Mesenchymal stem cell (in vitro differentiated cells and primary cell): Measurements from ENCODE around the gene SLC6A3.

Experiments used
- DNase-seq: peaks from one replicate; pipeline ENCODE4 v3.0.0-alpha.2; 2013
- H2AFZ ChIP-seq: one replicate; pipeline ENCODE4 v1.6.1; 2013; ENCODE audit warnings: low read depth, mild to moderate bottlenecking, control low read depth, inconsistent platforms, low read length, moderate library complexity
- H2AK5ac ChIP-seq: 2 replicates; pipeline ENCODE4 v1.6.1; 2013; ENCODE audit warnings: low read length, moderate library complexity, mild to moderate bottlenecking, inconsistent platforms; ENCODE audit not compliant: severe bottlenecking
- H2BK120ac ChIP-seq: one replicate; pipeline ENCODE4 v1.6.1; 2013; ENCODE audit warnings: low read depth, mild to moderate bottlenecking, inconsistent platforms, low read length, moderate library complexity
- H2BK12ac ChIP-seq, 2 experiments: one replicate each; pipeline ENCODE4 v1.6.1; 2013; ENCODE audit warnings: inconsistent platforms in 2 of 2, low read length in 2 of 2, mild to moderate bottlenecking in 2 of 2, moderate library complexity in 2 of 2, control low read depth in 1 of 2
- H2BK15ac ChIP-seq: one replicate; pipeline ENCODE4 v1.6.1; 2013; ENCODE audit warnings: mild to moderate bottlenecking, low read depth, inconsistent platforms; ENCODE audit not compliant: poor library complexity, severe bottlenecking
- H2BK5ac ChIP-seq: 2 replicates; pipeline ENCODE4 v1.6.1; 2013; ENCODE audit warnings: low read depth, mild to moderate bottlenecking, low read length, control low read depth, inconsistent platforms; ENCODE audit not compliant: poor library complexity, severe bottlenecking
- H3K14ac ChIP-seq, 2 experiments: one replicate each; pipeline ENCODE4 v1.6.1; 2013; ENCODE audit warnings: inconsistent platforms in 2 of 2, low read length in 2 of 2, control low read depth in 1 of 2, mild to moderate bottlenecking in 1 of 2, moderate library complexity in 1 of 2
- H3K18ac ChIP-seq, 2 experiments: one replicate each; pipeline ENCODE4 v1.6.1; 2013; ENCODE audit warnings: inconsistent platforms in 2 of 2, low read length in 2 of 2, control low read depth in 1 of 2, low read depth in 1 of 2, mild to moderate bottlenecking in 1 of 2
- H3K23ac ChIP-seq, 2 experiments: one replicate each; pipeline ENCODE4 v1.6.1; 2013; ENCODE audit warnings: inconsistent platforms in 2 of 2, low read length in 2 of 2, mild to moderate bottlenecking in 2 of 2, moderate library complexity in 2 of 2, control low read depth in 1 of 2
- H3K27ac ChIP-seq: 2 replicates; pipeline ENCODE4 v1.5.1; 2013; ENCODE audit warnings: mild to moderate bottlenecking, moderate library complexity, low read length, control low read depth, inconsistent platforms; ENCODE audit not compliant: poor library complexity, severe bottlenecking
- H3K27me3 ChIP-seq, 2 experiments: 2 replicates each; pipeline versions ENCODE4 v1.6.1 to v1.7.0; 2013; ENCODE audit warnings: low read length in 2 of 2, mild to moderate bottlenecking in 2 of 2, moderate library complexity in 2 of 2, control low read depth in 1 of 2, inconsistent platforms in 1 of 2; ENCODE audit not compliant: control insufficient read depth in 1 of 2, insufficient read depth in 1 of 2
- H3K36me3 ChIP-seq, 2 experiments: 2 replicates each; pipeline versions ENCODE4 v1.6.1 to v1.7.0; 2013; ENCODE audit warnings: low read length in 2 of 2, control low read depth in 1 of 2, inconsistent platforms in 1 of 2, low read depth in 1 of 2, mild to moderate bottlenecking in 1 of 2; ENCODE audit not compliant: insufficient read depth in 2 of 2, control insufficient read depth in 1 of 2
- H3K4ac ChIP-seq, 2 experiments: one replicate each; pipeline ENCODE4 v1.6.1; 2013; ENCODE audit warnings: inconsistent platforms in 2 of 2, low read length in 2 of 2, mild to moderate bottlenecking in 2 of 2, moderate library complexity in 2 of 2, control low read depth in 1 of 2, low read depth in 1 of 2
- H3K4me1 ChIP-seq: 2 replicates; pipeline ENCODE4 v1.6.1; 2013; ENCODE audit warnings: low read depth, low read length, control low read depth; ENCODE audit not compliant: control insufficient read depth, insufficient read depth
- H3K4me2 ChIP-seq: 2 replicates; pipeline ENCODE4 v1.6.1; 2013; ENCODE audit warnings: low read length, mild to moderate bottlenecking, inconsistent platforms; ENCODE audit not compliant: poor library complexity, severe bottlenecking
- H3K4me3 ChIP-seq, 2 experiments: 2 replicates each; pipeline versions ENCODE4 v1.5.1 to v1.7.0; 2013; ENCODE audit warnings: low read length in 2 of 2, mild to moderate bottlenecking in 2 of 2, control low read depth in 1 of 2, low read depth in 1 of 2; ENCODE audit not compliant: insufficient read depth in 1 of 2
- H3K79me1 ChIP-seq: replicated peaks from 2 replicates; pipeline ENCODE4 v1.6.1; 2013; ENCODE audit warnings: mild to moderate bottlenecking, control low read depth, low read length, inconsistent platforms; ENCODE audit not compliant: poor library complexity, severe bottlenecking
- H3K9ac ChIP-seq: 2 replicates; pipeline ENCODE4 v1.7.0; 2013; ENCODE audit warnings: mild to moderate bottlenecking, low read length, moderate library complexity
- H3K9me3 ChIP-seq: 2 replicates; pipeline ENCODE4 v1.7.0; 2013; ENCODE audit warnings: mild to moderate bottlenecking, low read length; ENCODE audit not compliant: control insufficient read depth
- H4K8ac ChIP-seq: one replicate; pipeline ENCODE4 v1.6.1; 2013; ENCODE audit warnings: inconsistent platforms, mild to moderate bottlenecking, low read length, moderate library complexity
- H4K91ac ChIP-seq: one replicate; pipeline ENCODE4 v1.6.1; 2013; ENCODE audit warnings: mild to moderate bottlenecking, low read length, inconsistent platforms
- WGBS: methylation state at CpG from one replicate; pipeline ENCODE4 v1.1.7; 2013; ENCODE audit warnings: mixed read lengths; 5-methylcytosine and 5-hydroxymethylcytosine counted together

The SLC6A3 gene

DNA sequence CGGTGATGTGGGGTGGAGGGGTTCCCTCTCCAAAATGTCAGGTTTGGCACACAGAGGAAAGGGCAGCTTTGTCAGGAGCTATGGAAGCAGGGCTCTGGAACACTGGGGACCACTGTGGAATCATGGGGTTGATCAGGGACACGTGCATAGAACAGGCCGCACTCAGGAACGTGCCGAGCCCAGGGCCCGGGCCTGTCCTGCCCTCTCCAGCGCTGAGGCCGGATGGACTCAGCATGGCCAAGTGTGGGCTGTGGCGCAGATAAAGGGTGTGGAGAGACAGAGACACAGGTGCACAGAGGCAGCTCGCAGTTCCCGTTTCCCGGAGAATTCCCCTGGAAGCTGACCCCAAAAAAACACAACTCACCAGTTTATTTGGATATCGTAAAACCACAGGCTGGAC lies 37.8 kb upstream of the SLC6A3 start:
- Histone ChIP-seq H3K18ac (no peak overlapping the region), H2AK5ac (no peak overlapping the region), H3K27me3 (no peaks in the 10 kb centered on the region), H2BK5ac (no peak overlapping the region), H2BK120ac (no peak overlapping the region), H2BK12ac (no peak overlapping the region), H3K36me3 (peaks cover 70 to 90% of the 10 kb centered on the region in 2 experiments), H3K27ac (no peak overlapping the region), H2AFZ (no peak overlapping the region), H3K9ac (no peak overlapping the region), H2BK15ac (no peak overlapping the region), H3K14ac (no peak overlapping the region), H4K8ac (no peak overlapping the region), H3K4me3 (no peak overlapping the region), H3K23ac (no peak overlapping the region), H4K91ac (no peak overlapping the region), H3K4ac (no peak overlapping the region), H3K4me1 (peaks cover 4% of the 10 kb centered on the region), H3K79me1 (peaks cover 27% of the 10 kb centered on the region), H3K4me2 (no peak overlapping the region), H3K9me3 (no peaks in the 10 kb centered on the region)
- WGBS = 97% methylated on average over 13 of the region's 13 CpGs
- DNase-seq = no peak

DNA sequence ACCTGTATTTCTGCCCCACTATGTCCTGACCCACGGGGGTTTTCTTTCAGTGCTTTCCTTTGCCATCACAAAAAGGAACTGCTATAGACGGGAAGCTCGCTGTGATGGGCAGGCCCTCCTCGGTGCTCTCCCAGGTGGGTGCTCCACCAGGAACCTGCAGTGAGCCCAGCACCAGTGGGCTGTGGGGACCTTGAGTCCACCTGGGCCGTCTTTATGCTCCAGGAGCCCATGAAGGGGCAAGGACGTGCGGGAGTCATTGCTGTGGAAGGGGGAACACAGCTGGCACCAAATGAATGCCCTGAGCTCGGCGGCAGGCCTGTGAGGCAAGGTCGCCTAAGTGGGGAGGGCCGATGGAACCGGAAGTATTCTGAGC lies 36.7 kb upstream of the SLC6A3 start:
- Histone ChIP-seq H3K27ac (no peak overlapping the region), H3K23ac (no peak overlapping the region), H3K9ac (no peak overlapping the region), H4K8ac (no peak overlapping the region), H2BK12ac (no peak overlapping the region), H3K4me3 (no peak overlapping the region), H3K27me3 (no peaks in the 10 kb centered on the region), H3K9me3 (no peaks in the 10 kb centered on the region), H2BK15ac (no peak overlapping the region), H4K91ac (no peak overlapping the region), H2AFZ (no peak overlapping the region), H3K4me1 (peaks cover 4% of the 10 kb centered on the region), H3K4ac (no peak overlapping the region), H3K79me1 (peaks cover 20% of the 10 kb centered on the region), H3K36me3 (peaks cover 69 to 86% of the 10 kb centered on the region in 2 experiments), H2BK120ac (no peak overlapping the region), H2AK5ac (no peak overlapping the region), H3K18ac (no peak overlapping the region), H3K4me2 (no peak overlapping the region), H3K14ac (no peak overlapping the region), H2BK5ac (no peak overlapping the region)
- DNase-seq = no peak
- 97% methylated on average over 12 of the region's 12 CpGs for WGBS

DNA sequence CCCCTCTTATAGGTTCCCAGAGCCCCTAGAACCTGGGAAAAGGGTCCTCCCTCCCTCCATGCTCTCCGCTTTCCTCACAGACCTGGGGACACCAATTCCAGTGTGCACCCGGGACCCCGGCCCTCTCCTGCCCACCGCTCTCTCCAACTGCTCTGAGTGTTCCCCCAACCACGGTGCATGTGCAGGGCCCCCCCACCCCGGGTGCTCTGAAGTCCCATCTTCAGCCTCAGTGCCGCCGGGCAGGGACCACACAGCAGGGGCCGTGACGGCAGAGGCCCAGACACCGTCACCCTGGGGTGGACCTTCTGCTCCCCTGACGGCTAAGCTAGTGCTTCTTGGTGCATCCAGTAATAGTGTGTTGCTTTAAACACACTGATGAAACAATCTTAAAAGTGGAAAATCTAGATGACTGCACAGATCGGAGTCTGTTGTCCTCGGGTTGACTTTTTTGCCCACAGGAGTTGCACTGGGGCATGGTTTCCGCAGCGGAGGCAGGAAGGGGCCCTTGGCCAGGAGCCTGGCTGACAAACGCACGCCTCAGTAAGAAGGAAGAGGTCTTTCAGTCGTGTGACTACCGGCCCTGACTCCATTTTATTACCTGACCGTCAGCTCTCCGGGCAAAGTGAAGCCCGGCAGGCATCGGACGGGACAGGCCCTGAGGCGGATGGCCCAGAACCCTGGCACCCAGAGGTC lies 36.2 kb upstream of the SLC6A3 start:
- no peak overlapping the region for H3K27ac ChIP-seq
- no peak for DNase-seq

GRCh38 chr5:1480806-1481205 lies 35.6 kb upstream of the SLC6A3 start:
- no peak overlapping the region for H2AFZ ChIP-seq
- no peak overlapping the region for H2BK5ac ChIP-seq
- no peak overlapping the region for H4K91ac ChIP-seq
- H3K4me1 ChIP-seq = peaks cover 4% of the 10 kb centered on the region
- no peak overlapping the region for H4K8ac ChIP-seq
- no peak overlapping the region for H3K23ac ChIP-seq
- H3K27me3 ChIP-seq = no peaks in the 10 kb centered on the region
- H2BK120ac ChIP-seq = no peak overlapping the region
- H3K79me1 ChIP-seq = peaks cover 14% of the 10 kb centered on the region
- no peak overlapping the region for H2AK5ac ChIP-seq
- no peak overlapping the region for H3K4me2 ChIP-seq
- no peak overlapping the region for H3K27ac ChIP-seq
- H2BK15ac ChIP-seq = no peak overlapping the region
- no peak for DNase-seq
- no peak overlapping the region for H3K18ac ChIP-seq
- peaks cover 69 to 86% of the 10 kb centered on the region in 2 experiments for H3K36me3 ChIP-seq
- no peak overlapping the region for H3K4me3 ChIP-seq
- no peak overlapping the region for H3K4ac ChIP-seq
- 92% methylated on average over 12 of the region's 12 CpGs for WGBS
- no peaks in the 10 kb centered on the region for H3K9me3 ChIP-seq
- H2BK12ac ChIP-seq = no peak overlapping the region
- no peak overlapping the region for H3K14ac ChIP-seq
- no peak overlapping the region for H3K9ac ChIP-seq

More for the DNA sequence above, 36.2 kb upstream of the SLC6A3 start:
- Histone ChIP-seq H3K4me2 (no peak overlapping the region), H3K4me3 (no peak overlapping the region), H2BK15ac (no peak overlapping the region), H3K36me3 (peaks cover 69 to 86% of the 10 kb centered on the region in 2 experiments), H3K4me1 (peaks cover 4% of the 10 kb centered on the region), H3K14ac (no peak overlapping the region), H2AFZ (no peak overlapping the region), H3K23ac (no peak overlapping the region), H3K9ac (no peak overlapping the region), H4K91ac (no peak overlapping the region), H3K4ac (no peak overlapping the region), H2BK12ac (no peak overlapping the region), H2BK5ac (no peak overlapping the region), H3K9me3 (no peaks in the 10 kb centered on the region), H4K8ac (no peak overlapping the region), H3K27me3 (no peaks in the 10 kb centered on the region), H3K79me1 (peaks cover 20% of the 10 kb centered on the region), H2AK5ac (no peak overlapping the region), H2BK120ac (no peak overlapping the region), H3K18ac (no peak overlapping the region)
- WGBS = 96% methylated on average over 26 of the region's 26 CpGs
